ENCODE results near the gene IGFBP5. TPM values are rescaled to one million over a fixed set of nuclear protein-coding genes. Genes with fewer than 3 reads are reported as not detected.

Gene IGFBP5
- total and polyA plus RNA-seq, 2 donors (not counting 3 experiments of a cell fraction or from before 2014, with no cell fraction given) = 0.06 TPM; not detected in 1

DNA sequence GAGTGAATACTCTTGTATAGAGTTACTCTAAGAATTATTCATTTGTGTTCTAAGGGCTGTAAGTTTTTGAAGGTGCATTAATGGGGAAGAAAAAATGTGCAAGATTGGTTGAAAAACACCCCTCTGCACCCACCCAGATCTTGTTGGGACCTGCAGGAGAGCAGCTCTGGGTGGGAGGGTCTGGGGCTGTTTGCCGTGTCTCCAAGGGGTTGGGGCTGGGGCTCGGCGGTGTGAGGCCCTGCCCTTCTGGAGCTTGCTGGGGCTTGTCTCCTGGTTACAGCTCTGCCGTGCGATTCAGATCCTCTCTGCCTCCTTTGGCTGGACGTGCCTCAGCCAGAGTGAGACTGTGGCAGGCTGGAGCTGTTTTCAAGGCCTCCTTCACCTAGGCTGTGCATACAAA is 36.1 kb downstream of the IGFBP5 start:
- no peak overlapping the region for H3K4me3 ChIP-seq (replicated peaks in 1 of 3; ENCODE audit: insufficient read depth in 1 of 3, low read depth in 1 of 3, low read length in 3 of 3)
- H3K9me3 ChIP-seq (replicated peaks; ENCODE audit: control insufficient read depth, insufficient read depth, low read length) = no peaks in the 10 kb centered on the region
- no peak overlapping the region for H3K4me2 ChIP-seq (ENCODE audit: insufficient read depth, low read length)
- intact Hi-C loops (cut with micrococcal nuclease) (no loop called here), dilution Hi-C loops (cut with MboI; ENCODE audit: extremely low pct_ligation_motif_present, low sequenced_read_pairs) (loop anchor here (10.0 kb wide), 1 partner anchor 134 kb away; no protein-coding TSS in a partner anchor)
- H3K79me2 ChIP-seq (ENCODE audit: control insufficient read depth, insufficient read depth, low read length) = peaks cover 2% of the 10 kb centered on the region
- POLR2A ChIA-PET = no interaction called here
- no peak overlapping the region for H2AFZ ChIP-seq (ENCODE audit: low read depth, low read length)
- no peaks in the 10 kb centered on the region for H4K20me1 ChIP-seq (replicated peaks; ENCODE audit: control insufficient read depth, extremely low read depth, insufficient read depth, low read length)
- no TSS peak for BruUV-seq (replicated peaks)
- FAIRE-seq (no peak), DNase-seq (ENCODE audit: low read depth, low spot score) (no peak)
- H3K27me3 ChIP-seq (ENCODE audit: control insufficient read depth in 2 of 2, insufficient read depth in 2 of 2, low read length in 2 of 2) = no peaks in the 10 kb centered on the region
- H3K9ac ChIP-seq (replicated peaks; ENCODE audit: extremely low read depth, insufficient read depth, low read length) = no peak overlapping the region
- H3K27ac ChIP-seq (ENCODE audit: insufficient read depth, low read depth, low read length) = no peak overlapping the region
- CTCF ChIA-PET = interaction anchor here (1.3 to 12.6 kb wide), 2 partner anchors 14 to 138 kb away, joined by 4 to 583 read pairs; no protein-coding TSS in a partner anchor
- H3K9me1 ChIP-seq (replicated peaks; ENCODE audit: control insufficient read depth, extremely low read depth, insufficient read depth, low read length) = no peaks in the 10 kb centered on the region
- peaks cover 3% of the 10 kb centered on the region for H3K4me1 ChIP-seq (ENCODE audit: control insufficient read depth, extremely low read depth, insufficient read depth, low read length)
- TF ChIP-seq, protein P1, sequence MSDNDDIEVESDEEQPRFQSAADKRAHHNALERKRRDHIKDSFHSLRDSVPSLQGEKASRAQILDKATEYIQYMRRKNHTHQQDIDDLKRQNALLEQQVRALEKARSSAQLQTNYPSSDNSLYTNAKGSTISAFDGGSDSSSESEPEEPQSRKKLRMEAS (IDR thresholded peaks at IDR 0.05; ENCODE audit: insufficient read depth, insufficient read length) = no peak
- TF ChIP-seq POLR2A (IDR thresholded peaks at IDR 0.05; ENCODE audit: low read depth, low read length) = no peak
- TF ChIP-seq GATA2 (IDR thresholded peaks at IDR 0.05; ENCODE audit: insufficient read depth, insufficient read length, low read depth, low read length) = no peak
- TF ChIP-seq POLR2AphosphoS5 (IDR thresholded peaks at IDR 0.05; ENCODE audit: insufficient read depth, low read depth, low read length) = no peak
- TF ChIP-seq, protein P2, sequence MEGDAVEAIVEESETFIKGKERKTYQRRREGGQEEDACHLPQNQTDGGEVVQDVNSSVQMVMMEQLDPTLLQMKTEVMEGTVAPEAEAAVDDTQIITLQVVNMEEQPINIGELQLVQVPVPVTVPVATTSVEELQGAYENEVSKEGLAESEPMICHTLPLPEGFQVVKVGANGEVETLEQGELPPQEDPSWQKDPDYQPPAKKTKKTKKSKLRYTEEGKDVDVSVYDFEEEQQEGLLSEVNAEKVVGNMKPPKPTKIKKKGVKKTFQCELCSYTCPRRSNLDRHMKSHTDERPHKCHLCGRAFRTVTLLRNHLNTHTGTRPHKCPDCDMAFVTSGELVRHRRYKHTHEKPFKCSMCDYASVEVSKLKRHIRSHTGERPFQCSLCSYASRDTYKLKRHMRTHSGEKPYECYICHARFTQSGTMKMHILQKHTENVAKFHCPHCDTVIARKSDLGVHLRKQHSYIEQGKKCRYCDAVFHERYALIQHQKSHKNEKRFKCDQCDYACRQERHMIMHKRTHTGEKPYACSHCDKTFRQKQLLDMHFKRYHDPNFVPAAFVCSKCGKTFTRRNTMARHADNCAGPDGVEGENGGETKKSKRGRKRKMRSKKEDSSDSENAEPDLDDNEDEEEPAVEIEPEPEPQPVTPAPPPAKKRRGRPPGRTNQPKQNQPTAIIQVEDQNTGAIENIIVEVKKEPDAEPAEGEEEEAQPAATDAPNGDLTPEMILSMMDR (IDR thresholded peaks at IDR 0.05; ENCODE audit: extremely low read depth in 1 of 2, insufficient read depth in 1 of 2, low read depth in 1 of 2, low read length in 2 of 2) = no peak
- no peak for TF ChIP-seq EZH2 (IDR thresholded peaks at IDR 0.05; ENCODE audit: borderline replicate concordance, low read depth, low read length, severe bottlenecking)
- no peak for TF ChIP-seq MYC (IDR thresholded peaks at IDR 0.05; ENCODE audit: low read depth, low read length)
- no peak for TF ChIP-seq FOS (IDR thresholded peaks at IDR 0.05; ENCODE audit: borderline replicate concordance, insufficient read depth, low read length)
- TF ChIP-seq JUN (IDR thresholded peaks at IDR 0.05; ENCODE audit: borderline replicate concordance, insufficient read depth, insufficient read length, low read depth) = no peak
- H3K36me3 ChIP-seq (ENCODE audit: control insufficient read depth in 2 of 2, extremely low read depth in 1 of 2, insufficient read depth in 2 of 2, low read length in 2 of 2) = peaks cover 0 to 2% of the 10 kb centered on the region in 2 experiments
